GM13977 (cell line): Measurements from ENCODE around the gene SMIM33.

Source experiments
- DNase-seq: peaks from one replicate; pipeline ENCODE4 v3.0.0; 2012; ENCODE audit warnings: low spot score
- in situ Hi-C: fragments of 300-500 bp; cut with MboI; formaldehyde crosslinking; loops from one replicate; pipeline ENCODE4 v1.12.0; 2022; ENCODE audit warnings: low sequenced_read_pairs, low pct_unique_long_range_greater_than_20kb, mixed read lengths, inconsistent platforms; ENCODE audit not compliant: unreplicated experiment
- TF ChIP-seq, protein P1 (sequence below): IDR thresholded peaks from 2 replicates; pipeline ENCODE4 v1.5.1; 2012; ENCODE audit warnings: mild to moderate bottlenecking, control low read depth; ENCODE audit not compliant: insufficient read depth; ENCODE audit errors: extremely low read depth, missing control alignments

SMIM33 gene

DNA sequence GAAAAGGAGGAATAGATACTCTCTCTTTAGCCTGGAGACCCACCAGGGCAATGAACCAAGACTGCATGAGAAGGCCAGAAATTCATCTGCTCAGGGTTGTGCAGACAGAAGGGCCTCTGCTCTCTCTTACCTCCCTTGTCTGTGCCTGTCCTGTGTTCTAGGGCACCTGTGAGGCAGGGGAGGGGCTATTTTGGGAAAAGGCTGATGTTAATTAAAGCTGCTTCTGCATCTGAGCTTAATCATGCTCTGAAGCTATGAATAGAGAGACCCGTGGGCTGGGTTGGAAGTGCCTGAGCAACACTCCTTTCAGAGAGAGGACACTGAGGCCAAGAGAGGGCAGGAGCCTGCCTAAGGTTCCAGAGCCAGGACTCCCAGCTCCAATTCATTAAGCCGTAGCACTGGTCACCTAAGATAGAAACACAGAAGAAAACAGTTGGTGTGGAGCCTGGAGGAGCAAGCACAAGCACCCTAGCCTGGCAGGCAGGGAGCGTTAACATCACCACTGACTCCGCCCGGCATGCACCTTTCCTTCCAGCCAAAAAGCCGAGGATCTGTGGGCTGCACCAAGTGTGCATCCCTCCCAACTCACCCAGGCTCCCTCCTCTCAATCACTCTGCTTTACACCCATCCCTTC is 43.2 kb downstream of the SMIM33 start:
- TF ChIP-seq, protein P1, sequence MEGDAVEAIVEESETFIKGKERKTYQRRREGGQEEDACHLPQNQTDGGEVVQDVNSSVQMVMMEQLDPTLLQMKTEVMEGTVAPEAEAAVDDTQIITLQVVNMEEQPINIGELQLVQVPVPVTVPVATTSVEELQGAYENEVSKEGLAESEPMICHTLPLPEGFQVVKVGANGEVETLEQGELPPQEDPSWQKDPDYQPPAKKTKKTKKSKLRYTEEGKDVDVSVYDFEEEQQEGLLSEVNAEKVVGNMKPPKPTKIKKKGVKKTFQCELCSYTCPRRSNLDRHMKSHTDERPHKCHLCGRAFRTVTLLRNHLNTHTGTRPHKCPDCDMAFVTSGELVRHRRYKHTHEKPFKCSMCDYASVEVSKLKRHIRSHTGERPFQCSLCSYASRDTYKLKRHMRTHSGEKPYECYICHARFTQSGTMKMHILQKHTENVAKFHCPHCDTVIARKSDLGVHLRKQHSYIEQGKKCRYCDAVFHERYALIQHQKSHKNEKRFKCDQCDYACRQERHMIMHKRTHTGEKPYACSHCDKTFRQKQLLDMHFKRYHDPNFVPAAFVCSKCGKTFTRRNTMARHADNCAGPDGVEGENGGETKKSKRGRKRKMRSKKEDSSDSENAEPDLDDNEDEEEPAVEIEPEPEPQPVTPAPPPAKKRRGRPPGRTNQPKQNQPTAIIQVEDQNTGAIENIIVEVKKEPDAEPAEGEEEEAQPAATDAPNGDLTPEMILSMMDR, result no peak
- in situ Hi-C loops, result no loop called here
- no peak for DNase-seq

DNA sequence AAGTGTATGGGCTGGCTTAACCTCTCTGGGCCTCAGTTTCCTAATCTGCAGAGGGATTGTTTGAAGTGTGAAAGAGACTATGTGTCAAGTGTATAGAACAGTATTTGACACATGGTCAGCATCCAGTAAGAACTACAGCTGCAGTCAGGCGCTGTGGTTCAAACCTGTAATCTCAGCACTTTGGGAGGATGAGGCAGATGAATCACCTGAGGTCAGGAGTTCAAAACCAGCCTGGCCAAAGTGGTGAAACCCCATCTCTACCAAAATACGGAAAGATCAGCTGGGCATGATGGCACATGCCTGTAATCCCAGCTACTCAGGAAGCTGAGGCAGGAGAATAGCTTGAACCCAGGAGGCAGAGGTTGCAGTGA is 43.7 kb downstream of the SMIM33 start:
- DNase-seq, result no peak
- TF ChIP-seq, protein P1, result no peak
- in situ Hi-C loops, result no loop called here

DNA sequence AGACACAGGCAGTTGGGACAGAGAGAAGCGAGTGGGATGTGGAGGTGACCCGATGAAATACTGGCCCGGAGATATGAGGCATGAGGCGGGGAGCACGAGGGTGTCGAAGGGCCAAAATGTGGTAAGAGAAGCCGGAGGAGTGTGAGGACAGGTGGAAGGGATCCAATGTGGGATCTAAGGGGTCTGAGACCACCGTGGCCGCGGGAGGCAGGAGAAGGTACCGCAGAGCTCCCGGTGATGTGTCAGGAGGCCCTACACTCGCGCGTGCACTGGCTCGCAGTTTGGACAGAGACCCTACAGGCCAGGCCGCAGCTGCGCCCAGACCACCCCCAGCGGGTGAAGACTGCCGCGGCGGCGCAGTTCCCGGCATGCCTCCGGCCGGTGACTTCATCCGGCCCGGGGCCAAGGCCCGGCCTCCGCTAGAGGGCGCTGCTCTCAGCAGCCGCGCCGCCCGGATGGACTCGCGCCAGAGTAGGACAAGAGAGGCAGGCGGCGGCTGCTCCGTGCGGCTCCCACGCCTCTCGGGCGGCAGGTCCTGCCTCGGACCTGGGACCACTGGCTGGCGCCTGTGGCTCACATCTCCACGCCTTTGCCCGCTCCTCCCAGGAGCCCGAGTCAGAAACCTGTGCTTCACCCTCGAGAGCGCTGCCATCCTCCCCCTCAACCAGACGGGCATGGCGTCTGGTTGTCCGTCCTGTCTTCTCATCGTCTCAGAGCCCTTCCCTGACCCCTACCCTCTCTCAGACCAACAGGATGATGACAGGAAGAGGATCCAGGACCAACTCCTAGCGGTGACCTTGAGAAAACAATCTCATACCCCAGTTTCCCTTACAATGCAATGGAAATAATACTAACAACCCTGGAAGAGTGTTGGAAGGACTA is 47.1 kb downstream of the SMIM33 start:
- TF ChIP-seq, protein P1, result peak; percentile 98
- peak; percentile 92 for DNase-seq
- in situ Hi-C loops, result loop anchor here (5.0 kb wide), 1 partner anchor 96 kb away; no protein-coding TSS in a partner anchor
